Activated naive CD4-positive, alpha-beta T cell (primary cell): ENCODE data around the gene EXOSC6.
"Not testable (repeated sequence)": the region's sequence is repeated elsewhere in the genome, so short reads cannot be mapped to it uniquely, and the experiment has no call there.

ENCODE experiments used
- DNase-seq, 4 experiments: peaks; one replicate each; lab custom pipeline; 2025; lab: John Stamatoyannopoulos, UW

Gene EXOSC6

GRCh38 chr16:70198230-70198629, 53.5 kb downstream of the EXOSC6 start:
- DNase-seq = not testable (repeated sequence)

DNA sequence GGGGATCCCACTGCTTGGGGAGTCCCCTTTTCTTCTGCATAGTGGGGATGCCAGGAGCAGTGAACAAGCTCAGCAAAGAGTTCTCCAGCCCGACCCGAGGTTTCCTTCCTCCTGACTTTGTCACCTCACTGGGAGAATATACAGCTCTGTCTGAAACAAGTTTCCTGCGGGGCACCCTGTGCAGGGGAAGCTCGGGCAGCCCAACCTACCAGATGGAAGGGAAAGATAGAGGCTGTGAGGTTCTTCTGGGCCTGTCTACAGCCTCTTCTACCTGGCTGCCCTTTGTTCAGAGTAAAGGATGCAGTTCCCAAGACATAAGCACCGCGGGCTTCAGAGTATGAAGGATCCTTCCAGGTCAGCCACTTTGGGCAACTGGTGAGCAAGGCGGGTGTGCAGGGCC, 54.1 kb downstream of the EXOSC6 start:
- DNase-seq = not testable (repeated sequence)
